ENCODE results near the gene BMAL1. TPM values are rescaled to one million over a fixed set of nuclear protein-coding genes. Genes with fewer than 3 reads are reported as not detected.

Gene BMAL1
- total and polyA plus RNA-seq, 2 of the 8 experiments (the other 6 are each of a cell fraction or from before 2014, with no cell fraction given) = 6.8 to 6.9 TPM

- no peak for TF ChIP-seq MAFK (IDR thresholded peaks at IDR 0.05; ENCODE audit: low read depth, low read length)
- 0 out of 4 replicates have a peak, but pooled peaks of 1 of the 2 experiments have one; percentile 14 for TF ChIP-seq HDAC2 (IDR thresholded peaks at IDR 0.05; ENCODE audit: borderline replicate concordance in 1 of 2, low read depth in 2 of 2, low read length in 2 of 2)
- peak; percentile 17 for TF ChIP-seq ASH2L (IDR thresholded peaks at IDR 0.05; ENCODE audit: low read length)
- TF ChIP-seq JUN (IDR thresholded peaks at IDR 0.05; ENCODE audit: low read depth, low read length) = no peak
- TF ChIP-seq RBBP5 (IDR thresholded peaks at IDR 0.05; ENCODE audit: borderline replicate concordance, low read depth, low read length) = no peak; the same call in 1 of the 2 replicates
- TF ChIP-seq, protein P1, sequence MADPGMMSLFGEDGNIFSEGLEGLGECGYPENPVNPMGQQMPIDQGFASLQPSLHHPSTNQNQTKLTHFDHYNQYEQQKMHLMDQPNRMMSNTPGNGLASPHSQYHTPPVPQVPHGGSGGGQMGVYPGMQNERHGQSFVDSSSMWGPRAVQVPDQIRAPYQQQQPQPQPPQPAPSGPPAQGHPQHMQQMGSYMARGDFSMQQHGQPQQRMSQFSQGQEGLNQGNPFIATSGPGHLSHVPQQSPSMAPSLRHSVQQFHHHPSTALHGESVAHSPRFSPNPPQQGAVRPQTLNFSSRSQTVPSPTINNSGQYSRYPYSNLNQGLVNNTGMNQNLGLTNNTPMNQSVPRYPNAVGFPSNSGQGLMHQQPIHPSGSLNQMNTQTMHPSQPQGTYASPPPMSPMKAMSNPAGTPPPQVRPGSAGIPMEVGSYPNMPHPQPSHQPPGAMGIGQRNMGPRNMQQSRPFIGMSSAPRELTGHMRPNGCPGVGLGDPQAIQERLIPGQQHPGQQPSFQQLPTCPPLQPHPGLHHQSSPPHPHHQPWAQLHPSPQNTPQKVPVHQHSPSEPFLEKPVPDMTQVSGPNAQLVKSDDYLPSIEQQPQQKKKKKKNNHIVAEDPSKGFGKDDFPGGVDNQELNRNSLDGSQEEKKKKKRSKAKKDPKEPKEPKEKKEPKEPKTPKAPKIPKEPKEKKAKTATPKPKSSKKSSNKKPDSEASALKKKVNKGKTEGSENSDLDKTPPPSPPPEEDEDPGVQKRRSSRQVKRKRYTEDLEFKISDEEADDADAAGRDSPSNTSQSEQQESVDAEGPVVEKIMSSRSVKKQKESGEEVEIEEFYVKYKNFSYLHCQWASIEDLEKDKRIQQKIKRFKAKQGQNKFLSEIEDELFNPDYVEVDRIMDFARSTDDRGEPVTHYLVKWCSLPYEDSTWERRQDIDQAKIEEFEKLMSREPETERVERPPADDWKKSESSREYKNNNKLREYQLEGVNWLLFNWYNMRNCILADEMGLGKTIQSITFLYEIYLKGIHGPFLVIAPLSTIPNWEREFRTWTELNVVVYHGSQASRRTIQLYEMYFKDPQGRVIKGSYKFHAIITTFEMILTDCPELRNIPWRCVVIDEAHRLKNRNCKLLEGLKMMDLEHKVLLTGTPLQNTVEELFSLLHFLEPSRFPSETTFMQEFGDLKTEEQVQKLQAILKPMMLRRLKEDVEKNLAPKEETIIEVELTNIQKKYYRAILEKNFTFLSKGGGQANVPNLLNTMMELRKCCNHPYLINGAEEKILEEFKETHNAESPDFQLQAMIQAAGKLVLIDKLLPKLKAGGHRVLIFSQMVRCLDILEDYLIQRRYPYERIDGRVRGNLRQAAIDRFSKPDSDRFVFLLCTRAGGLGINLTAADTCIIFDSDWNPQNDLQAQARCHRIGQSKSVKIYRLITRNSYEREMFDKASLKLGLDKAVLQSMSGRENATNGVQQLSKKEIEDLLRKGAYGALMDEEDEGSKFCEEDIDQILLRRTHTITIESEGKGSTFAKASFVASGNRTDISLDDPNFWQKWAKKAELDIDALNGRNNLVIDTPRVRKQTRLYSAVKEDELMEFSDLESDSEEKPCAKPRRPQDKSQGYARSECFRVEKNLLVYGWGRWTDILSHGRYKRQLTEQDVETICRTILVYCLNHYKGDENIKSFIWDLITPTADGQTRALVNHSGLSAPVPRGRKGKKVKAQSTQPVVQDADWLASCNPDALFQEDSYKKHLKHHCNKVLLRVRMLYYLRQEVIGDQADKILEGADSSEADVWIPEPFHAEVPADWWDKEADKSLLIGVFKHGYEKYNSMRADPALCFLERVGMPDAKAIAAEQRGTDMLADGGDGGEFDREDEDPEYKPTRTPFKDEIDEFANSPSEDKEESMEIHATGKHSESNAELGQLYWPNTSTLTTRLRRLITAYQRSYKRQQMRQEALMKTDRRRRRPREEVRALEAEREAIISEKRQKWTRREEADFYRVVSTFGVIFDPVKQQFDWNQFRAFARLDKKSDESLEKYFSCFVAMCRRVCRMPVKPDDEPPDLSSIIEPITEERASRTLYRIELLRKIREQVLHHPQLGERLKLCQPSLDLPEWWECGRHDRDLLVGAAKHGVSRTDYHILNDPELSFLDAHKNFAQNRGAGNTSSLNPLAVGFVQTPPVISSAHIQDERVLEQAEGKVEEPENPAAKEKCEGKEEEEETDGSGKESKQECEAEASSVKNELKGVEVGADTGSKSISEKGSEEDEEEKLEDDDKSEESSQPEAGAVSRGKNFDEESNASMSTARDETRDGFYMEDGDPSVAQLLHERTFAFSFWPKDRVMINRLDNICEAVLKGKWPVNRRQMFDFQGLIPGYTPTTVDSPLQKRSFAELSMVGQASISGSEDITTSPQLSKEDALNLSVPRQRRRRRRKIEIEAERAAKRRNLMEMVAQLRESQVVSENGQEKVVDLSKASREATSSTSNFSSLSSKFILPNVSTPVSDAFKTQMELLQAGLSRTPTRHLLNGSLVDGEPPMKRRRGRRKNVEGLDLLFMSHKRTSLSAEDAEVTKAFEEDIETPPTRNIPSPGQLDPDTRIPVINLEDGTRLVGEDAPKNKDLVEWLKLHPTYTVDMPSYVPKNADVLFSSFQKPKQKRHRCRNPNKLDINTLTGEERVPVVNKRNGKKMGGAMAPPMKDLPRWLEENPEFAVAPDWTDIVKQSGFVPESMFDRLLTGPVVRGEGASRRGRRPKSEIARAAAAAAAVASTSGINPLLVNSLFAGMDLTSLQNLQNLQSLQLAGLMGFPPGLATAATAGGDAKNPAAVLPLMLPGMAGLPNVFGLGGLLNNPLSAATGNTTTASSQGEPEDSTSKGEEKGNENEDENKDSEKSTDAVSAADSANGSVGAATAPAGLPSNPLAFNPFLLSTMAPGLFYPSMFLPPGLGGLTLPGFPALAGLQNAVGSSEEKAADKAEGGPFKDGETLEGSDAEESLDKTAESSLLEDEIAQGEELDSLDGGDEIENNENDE (IDR thresholded peaks at IDR 0.05; ENCODE audit: insufficient replicate concordance, low read length) = no peak
- no peak for TF ChIP-seq BACH1 (IDR thresholded peaks at IDR 0.05; ENCODE audit: low read length)
Measured at GRCh38 chr11:13277768-13278608, at the start of gene BMAL1 (continued).

All from H1 (cell line).